HEK293 (cell line): Measurements from ENCODE around the gene WBP1.

Experiments
- CTCF ChIA-PET: fragments of 350-600 bp; formaldehyde crosslinking; extraction: SDS; loops from one replicate; lab custom pipeline; 2021; ENCODE audit warnings: antibody characterized with exemption; lab: Yijun Ruan, JAX
- POLR2A ChIA-PET: fragments of 300-600 bp; formaldehyde crosslinking; extraction: SDS; loops from one replicate; lab custom pipeline; 2020; ENCODE audit warnings: antibody characterized with exemption, inconsistent platforms; lab: Yijun Ruan, JAX
- H3K27ac ChIP-seq: fragments of 200-500 bp; sonication (Bioruptor generic); 2 replicates; pipeline ENCODE4 v1.5.1; 2014; ENCODE audit warnings: low read depth, low read length, control low read depth, inconsistent platforms; ENCODE audit errors: extremely low read depth
- H3K36me3 ChIP-seq, 2 experiments: fragments of 200-500 bp in 1 of 2; sonication (Bioruptor generic) in 1 of 2; 1 replicate in 1 of 2; 2 replicates in 1 of 2; pipeline ENCODE4 v1.5.1; 2014 to 2017; ENCODE audit warnings: inconsistent platforms in 2 of 2, low read length in 2 of 2; ENCODE audit not compliant: control insufficient read depth in 2 of 2, insufficient read depth in 1 of 2
- H3K4me1 ChIP-seq: fragments of 200-500 bp; sonication (Bioruptor generic); 2 replicates; pipeline ENCODE4 v1.5.1; 2014; ENCODE audit warnings: mild to moderate bottlenecking, low read length, inconsistent platforms; ENCODE audit not compliant: control insufficient read depth, insufficient read depth
- H3K4me3 ChIP-seq: 2 replicates; pipeline ENCODE4 v1.5.1; 2011; ENCODE audit warnings: low read depth, mild to moderate bottlenecking, control low read depth, low read length, moderate library complexity
- H3K9me3 ChIP-seq: fragments of 200-500 bp; sonication (Bioruptor generic); 2 replicates; pipeline ENCODE4 v1.5.1; 2014; ENCODE audit warnings: low read depth, low read length, inconsistent platforms; ENCODE audit not compliant: control insufficient read depth, insufficient read depth
- AEBP2 ChIP-seq: fragments of 450-650 bp; formaldehyde crosslinking; IDR thresholded peaks from 2 replicates; pipeline ENCODE4 v1.5.1; 2016; ENCODE audit warnings: missing biosample characterization, missing genetic modification characterization, borderline replicate concordance
- HIC1 ChIP-seq: fragments of 450-650 bp; formaldehyde crosslinking; IDR thresholded peaks from 2 replicates; pipeline ENCODE4 v1.5.1; 2016; ENCODE audit warnings: missing biosample characterization, missing genetic modification characterization
- KLF1 ChIP-seq: fragments of 450-650 bp; formaldehyde crosslinking; IDR thresholded peaks from 2 replicates; pipeline ENCODE4 v1.5.1; 2016; ENCODE audit warnings: missing biosample characterization, missing genetic modification characterization
- SCRT2 ChIP-seq: fragments of 450-650 bp; formaldehyde crosslinking; IDR thresholded peaks from 2 replicates; pipeline ENCODE4 v1.5.1; 2016; ENCODE audit warnings: missing biosample characterization, missing genetic modification characterization
- ZBTB20 ChIP-seq: fragments of 450-650 bp; formaldehyde crosslinking; IDR thresholded peaks from 2 replicates; pipeline ENCODE4 v1.5.1; 2016; ENCODE audit warnings: missing biosample characterization, missing genetic modification characterization
- ZBTB48 ChIP-seq: fragments of 450-650 bp; formaldehyde crosslinking; IDR thresholded peaks from 2 replicates; pipeline ENCODE4 v1.5.1; 2016; ENCODE audit warnings: missing biosample characterization, missing genetic modification characterization
- ZFHX2 ChIP-seq: fragments of 450-650 bp; formaldehyde crosslinking; conservative IDR thresholded peaks from 2 replicates; pipeline ENCODE4 v1.5.1; 2016; ENCODE audit warnings: missing biosample characterization, missing genetic modification characterization
- ZNF157 ChIP-seq: fragments of 450-650 bp; formaldehyde crosslinking; IDR thresholded peaks from 2 replicates; pipeline ENCODE4 v1.5.1; 2016; ENCODE audit warnings: missing biosample characterization, missing genetic modification characterization
- ZNF174 ChIP-seq: fragments of 450-650 bp; formaldehyde crosslinking; IDR thresholded peaks from 2 replicates; pipeline ENCODE4 v1.5.0; 2017; ENCODE audit warnings: missing biosample characterization, mild to moderate bottlenecking, missing genetic modification characterization
- ZNF175 ChIP-seq: fragments of 450-650 bp; formaldehyde crosslinking; IDR thresholded peaks from 2 replicates; pipeline ENCODE4 v1.5.1; 2016; ENCODE audit warnings: missing biosample characterization, missing genetic modification characterization
- ZNF239 ChIP-seq: fragments of 450-650 bp; formaldehyde crosslinking; IDR thresholded peaks from 2 replicates; pipeline ENCODE4 v1.5.1; 2016; ENCODE audit warnings: missing biosample characterization, missing genetic modification characterization
- ZNF302 ChIP-seq: fragments of 450-650 bp; formaldehyde crosslinking; IDR thresholded peaks from 2 replicates; pipeline ENCODE4 v1.5.1; 2016; ENCODE audit warnings: missing biosample characterization, missing genetic modification characterization, low read depth
- ZNF324 ChIP-seq: fragments of 450-650 bp; formaldehyde crosslinking; IDR thresholded peaks from 2 replicates; pipeline ENCODE4 v1.5.1; 2016; ENCODE audit warnings: missing biosample characterization, missing genetic modification characterization
- ZNF335 ChIP-seq: fragments of 450-650 bp; formaldehyde crosslinking; conservative IDR thresholded peaks from 2 replicates; pipeline ENCODE4 v1.5.1; 2016; ENCODE audit warnings: missing biosample characterization, missing genetic modification characterization
- ZNF433 ChIP-seq: fragments of 450-650 bp; formaldehyde crosslinking; IDR thresholded peaks from 2 replicates; pipeline ENCODE4 v1.5.1; 2016; ENCODE audit warnings: missing biosample characterization, missing genetic modification characterization, low read depth
- ZNF830 ChIP-seq: fragments of 450-650 bp; IDR thresholded peaks from 2 replicates; pipeline ENCODE4 v1.5.0; 2018; ENCODE audit warnings: missing biosample characterization, missing genetic modification characterization, low read depth, mild to moderate bottlenecking, moderate library complexity
- TF ChIP-seq, protein P1 (sequence below): fragments of 450-650 bp; formaldehyde crosslinking; IDR thresholded peaks from 2 replicates; pipeline ENCODE4 v1.5.1; 2016; ENCODE audit warnings: missing biosample characterization, missing genetic modification characterization
- TF ChIP-seq, protein P2 (sequence below): fragments of 450-650 bp; formaldehyde crosslinking; IDR thresholded peaks from 2 replicates; pipeline ENCODE4 v1.5.1; 2017; ENCODE audit warnings: missing biosample characterization, missing genetic modification characterization
- TF ChIP-seq, protein P3 (sequence below): fragments of 450-650 bp; IDR thresholded peaks from 2 replicates; pipeline ENCODE4 v1.5.1; 2018; ENCODE audit warnings: missing biosample characterization, mild to moderate bottlenecking, missing genetic modification characterization

WBP1 gene

GRCh38 chr2:74430502-74430901 is 27.7 kb upstream of the WBP1 start:
- CTCF ChIA-PET, result no interaction called here
- TF ChIP-seq, protein P1, sequence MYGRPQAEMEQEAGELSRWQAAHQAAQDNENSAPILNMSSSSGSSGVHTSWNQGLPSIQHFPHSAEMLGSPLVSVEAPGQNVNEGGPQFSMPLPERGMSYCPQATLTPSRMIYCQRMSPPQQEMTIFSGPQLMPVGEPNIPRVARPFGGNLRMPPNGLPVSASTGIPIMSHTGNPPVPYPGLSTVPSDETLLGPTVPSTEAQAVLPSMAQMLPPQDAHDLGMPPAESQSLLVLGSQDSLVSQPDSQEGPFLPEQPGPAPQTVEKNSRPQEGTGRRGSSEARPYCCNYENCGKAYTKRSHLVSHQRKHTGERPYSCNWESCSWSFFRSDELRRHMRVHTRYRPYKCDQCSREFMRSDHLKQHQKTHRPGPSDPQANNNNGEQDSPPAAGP (tag by site-specific recombination), result no peak
- TF ChIP-seq ZNF239 (tag by site-specific recombination), result no peak
- no peak for TF ChIP-seq ZBTB48 (tag by site-specific recombination)
- no peaks in the 10 kb centered on the region for H3K9me3 ChIP-seq
- H3K4me1 ChIP-seq, result no peaks in the 10 kb centered on the region
- POLR2A ChIA-PET, result interaction anchor here (2.3 kb wide), 1 partner anchor 25 kb away, joined by 7 read pairs; the partner anchor contains the start of gene INO80B
- H3K36me3 ChIP-seq, result peaks cover 16 to 79% of the 10 kb centered on the region in 2 experiments; a peak in 2 of 3 replicates
- no peak overlapping the region for H3K27ac ChIP-seq
- no peak overlapping the region for H3K4me3 ChIP-seq

- no peaks in the 10 kb centered on the region for H3K9me3 ChIP-seq
- H3K4me1 ChIP-seq, result no peaks in the 10 kb centered on the region; the same call in 1 of the 2 replicates
- ChIA-PET POLR2A (no interaction called here), CTCF (no interaction called here)
- no peak for TF ChIP-seq ZNF157
- no peak for TF ChIP-seq HIC1
- TF ChIP-seq KLF1 (tag by site-specific recombination), result no peak
- no peak for TF ChIP-seq ZNF433 (tag by site-specific recombination)
- TF ChIP-seq ZNF302, result no peak
- no peak for TF ChIP-seq ZNF335 (tag by site-specific recombination)
- TF ChIP-seq, protein P2, sequence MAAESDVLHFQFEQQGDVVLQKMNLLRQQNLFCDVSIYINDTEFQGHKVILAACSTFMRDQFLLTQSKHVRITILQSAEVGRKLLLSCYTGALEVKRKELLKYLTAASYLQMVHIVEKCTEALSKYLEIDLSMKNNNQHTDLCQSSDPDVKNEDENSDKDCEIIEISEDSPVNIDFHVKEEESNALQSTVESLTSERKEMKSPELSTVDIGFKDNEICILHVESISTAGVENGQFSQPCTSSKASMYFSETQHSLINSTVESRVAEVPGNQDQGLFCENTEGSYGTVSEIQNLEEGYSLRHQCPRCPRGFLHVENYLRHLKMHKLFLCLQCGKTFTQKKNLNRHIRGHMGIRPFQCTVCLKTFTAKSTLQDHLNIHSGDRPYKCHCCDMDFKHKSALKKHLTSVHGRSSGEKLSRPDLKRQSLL, result peak; percentile 68; the same call in 1 of the 2 replicates
- no peak for TF ChIP-seq ZBTB20
- H3K27ac ChIP-seq, result no peak overlapping the region
- H3K36me3 ChIP-seq, result peaks cover 0 to 57% of the 10 kb centered on the region in 2 experiments; a peak in 2 of 3 replicates
- H3K4me3 ChIP-seq, result no peak overlapping the region
Observed at GRCh38 chr2:74436111-74436805, 22.0 kb upstream of the WBP1 start.

- no peaks in the 10 kb centered on the region for H3K9me3 ChIP-seq
- H3K4me1 ChIP-seq, result no peaks in the 10 kb centered on the region; the same call in 1 of the 2 replicates
- POLR2A ChIA-PET, result no interaction called here
- TF ChIP-seq ZNF175 (tag by site-specific recombination) (no peak), ZFHX2 (tag by site-specific recombination) (0 out of 2 replicates have a peak, but pooled peaks have one; percentile 11), ZNF830 (tag by site-specific recombination) (no peak), SCRT2 (tag by site-specific recombination) (0 out of 2 replicates have a peak, but pooled peaks have one; percentile 17), ZNF174 (no peak), ZNF324 (tag by site-specific recombination) (no peak), AEBP2 (no peak)
- TF ChIP-seq, protein P3, sequence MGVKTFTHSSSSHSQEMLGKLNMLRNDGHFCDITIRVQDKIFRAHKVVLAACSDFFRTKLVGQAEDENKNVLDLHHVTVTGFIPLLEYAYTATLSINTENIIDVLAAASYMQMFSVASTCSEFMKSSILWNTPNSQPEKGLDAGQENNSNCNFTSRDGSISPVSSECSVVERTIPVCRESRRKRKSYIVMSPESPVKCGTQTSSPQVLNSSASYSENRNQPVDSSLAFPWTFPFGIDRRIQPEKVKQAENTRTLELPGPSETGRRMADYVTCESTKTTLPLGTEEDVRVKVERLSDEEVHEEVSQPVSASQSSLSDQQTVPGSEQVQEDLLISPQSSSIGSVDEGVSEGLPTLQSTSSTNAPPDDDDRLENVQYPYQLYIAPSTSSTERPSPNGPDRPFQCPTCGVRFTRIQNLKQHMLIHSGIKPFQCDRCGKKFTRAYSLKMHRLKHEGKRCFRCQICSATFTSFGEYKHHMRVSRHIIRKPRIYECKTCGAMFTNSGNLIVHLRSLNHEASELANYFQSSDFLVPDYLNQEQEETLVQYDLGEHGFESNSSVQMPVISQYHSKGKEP, result no peak
- TF ChIP-seq, all 188 proteins: peak for 2
- CTCF ChIA-PET, result no interaction called here
- H3K4me3 ChIP-seq, result no peak overlapping the region
- H3K27ac ChIP-seq, result no peak overlapping the region
- H3K36me3 ChIP-seq, result peaks cover 0 to 49% of the 10 kb centered on the region in 2 experiments; a peak in 2 of 3 replicates
Observed at GRCh38 chr2:74436848-74437695, 21.2 kb upstream of the WBP1 start.
